NT2/D1 (cell line): ENCODE data around the gene BNIP1.
A peak's percentile ranks its signal among the peaks of the same experiment; 100 is the strongest.

ENCODE experiments used
- DNase-seq: peaks from one replicate; pipeline ENCODE4 v3.0.0-alpha.2; 2011; ENCODE audit warnings: low read depth, low spot score
- H3K27me3 ChIP-seq: 2 replicates; pipeline ENCODE4 v1.6.0; 2011; ENCODE audit warnings: mild to moderate bottlenecking; ENCODE audit not compliant: insufficient read length, insufficient read depth
- H3K36me3 ChIP-seq: 2 replicates; pipeline ENCODE4 v1.6.1; 2011; ENCODE audit warnings: mild to moderate bottlenecking, low read length, mixed read lengths; ENCODE audit not compliant: insufficient read depth, insufficient read length
- H3K4me1 ChIP-seq: 2 replicates; pipeline ENCODE4 v1.5.1; 2011; ENCODE audit not compliant: insufficient read depth, insufficient read length
- H3K4me3 ChIP-seq: 2 replicates; pipeline ENCODE4 v1.5.1; 2011; ENCODE audit warnings: low read depth; ENCODE audit not compliant: insufficient read length
- H3K9ac ChIP-seq: 2 replicates; pipeline ENCODE4 v1.6.0; 2011; ENCODE audit warnings: low read depth; ENCODE audit not compliant: insufficient read length
- H3K9me3 ChIP-seq: 2 replicates; pipeline ENCODE4 v1.5.1; 2011; ENCODE audit warnings: mild to moderate bottlenecking, low read length; ENCODE audit not compliant: insufficient read depth
- SUZ12 ChIP-seq: IDR thresholded peaks from 2 replicates; pipeline ENCODE4 v1.6.1; 2011; ENCODE audit not compliant: insufficient read length, insufficient read depth; ENCODE audit errors: extremely low read depth
- YY1 ChIP-seq: IDR thresholded peaks from 2 replicates; pipeline ENCODE4 v1.6.1; 2011; ENCODE audit not compliant: insufficient read length, insufficient read depth
- ZNF274 ChIP-seq: IDR thresholded peaks from 2 replicates; pipeline ENCODE4 v1.6.1; 2011; ENCODE audit warnings: mild to moderate bottlenecking, low read depth, low read length

BNIP1 gene

GRCh38 chr5:173144200-173145176, at the start of gene BNIP1:
Gene BNIP1, plus strand, starts transcription at chr5:173144531. Its CDS starts 15 bp downstream, at chr5:173144546.
- H3K9me3 ChIP-seq = no peaks in the 10 kb centered on the region
- peaks cover 18% of the 10 kb centered on the region for H3K36me3 ChIP-seq
- H3K9ac ChIP-seq = peak within 1 kb of the TSS; percentile 88
- no peaks in the 10 kb centered on the region for H3K27me3 ChIP-seq
- TF ChIP-seq ZNF274 = no peak
- TF ChIP-seq YY1 = peak; percentile 89
- H3K4me3 ChIP-seq = peak within 1 kb of the TSS; percentile 80
- peak; percentile 86 for DNase-seq
- H3K4me1 ChIP-seq = peaks cover 3% of the 10 kb centered on the region

GRCh38 chr5:173098787-173099186, 45.5 kb upstream of the BNIP1 start:
- TF ChIP-seq SUZ12 = no peak
- no peak for TF ChIP-seq ZNF274
- TF ChIP-seq YY1 = no peak
- Histone ChIP-seq H3K4me1 (no peaks in the 10 kb centered on the region), H3K9ac (no peak overlapping the region), H3K36me3 (no peaks in the 10 kb centered on the region), H3K27me3 (no peaks in the 10 kb centered on the region), H3K4me3 (no peak overlapping the region), H3K9me3 (peaks cover 20% of the 10 kb centered on the region; the same call in 1 of the 2 replicates)
- DNase-seq = no peak

- H3K4me3 ChIP-seq = no peak overlapping the region
- peaks cover 20% of the 10 kb centered on the region; the same call in 1 of the 2 replicates for H3K9me3 ChIP-seq
- no peaks in the 10 kb centered on the region for H3K4me1 ChIP-seq
- H3K36me3 ChIP-seq = no peaks in the 10 kb centered on the region
- no peak overlapping the region for H3K9ac ChIP-seq
- no peak for DNase-seq
- TF ChIP-seq YY1 = no peak
- TF ChIP-seq SUZ12 = no peak
- no peaks in the 10 kb centered on the region for H3K27me3 ChIP-seq
Measured at GRCh38 chr5:173099461-173099860, 44.9 kb upstream of the BNIP1 start.

GRCh38 chr5:173101245-173101644, 43.1 kb upstream of the BNIP1 start:
- Histone ChIP-seq H3K9ac (no peak overlapping the region), H3K4me3 (no peak overlapping the region), H3K9me3 (peaks cover 20% of the 10 kb centered on the region; the same call in 1 of the 2 replicates), H3K27me3 (no peaks in the 10 kb centered on the region), H3K36me3 (no peaks in the 10 kb centered on the region), H3K4me1 (no peaks in the 10 kb centered on the region)
- no peak for TF ChIP-seq YY1
- no peak for TF ChIP-seq ZNF274
- TF ChIP-seq SUZ12 = no peak
- no peak for DNase-seq

- TF ChIP-seq SUZ12 (no peak), YY1 (no peak)
- Histone ChIP-seq H3K4me3 (no peak overlapping the region), H3K36me3 (no peaks in the 10 kb centered on the region), H3K9me3 (peaks cover 20% of the 10 kb centered on the region; the same call in 1 of the 2 replicates), H3K27me3 (no peaks in the 10 kb centered on the region), H3K4me1 (no peaks in the 10 kb centered on the region), H3K9ac (no peak overlapping the region)
- DNase-seq = no peak
Measured at GRCh38 chr5:173103411-173103810, 40.9 kb upstream of the BNIP1 start.

- H3K9me3 ChIP-seq = no peaks in the 10 kb centered on the region
- H3K9ac ChIP-seq = no peak overlapping the region
- DNase-seq = no peak
- H3K36me3 ChIP-seq = no peaks in the 10 kb centered on the region
- H3K27me3 ChIP-seq = no peaks in the 10 kb centered on the region
- H3K4me3 ChIP-seq = no peak overlapping the region
- TF ChIP-seq SUZ12 = no peak
- no peak for TF ChIP-seq YY1
- TF ChIP-seq ZNF274 = no peak
- no peaks in the 10 kb centered on the region for H3K4me1 ChIP-seq
Measured at GRCh38 chr5:173108914-173109313, 35.4 kb upstream of the BNIP1 start.

- Histone ChIP-seq H3K9me3 (no peaks in the 10 kb centered on the region), H3K36me3 (no peaks in the 10 kb centered on the region), H3K4me3 (no peak overlapping the region), H3K4me1 (no peaks in the 10 kb centered on the region), H3K27me3 (no peaks in the 10 kb centered on the region), H3K9ac (no peak overlapping the region)
- no peak for DNase-seq
- no peak for TF ChIP-seq ZNF274
Measured at GRCh38 chr5:173114536-173114935, 29.8 kb upstream of the BNIP1 start.
